Cardiac muscle cell (in vitro differentiated cells and primary cell): ENCODE data around the gene SDK2. TPM values are rescaled to one million over a fixed set of nuclear protein-coding genes. Genes with fewer than 3 reads are reported as not detected.

Experiments
- DNase-seq, 2 donors: peaks; one replicate each; pipeline versions ENCODE4 v3.0.0 to v3.0.0-alpha.2; 2010 to 2017; ENCODE audit warnings: low read depth in 1 of 2, low spot score in 1 of 2
- H3K27ac ChIP-seq: fragments of 200-600 bp; sonication (generic); 2 replicates; pipeline ENCODE4 v1.5.1; 2016
- H3K27me3 ChIP-seq: fragments of 200-600 bp; sonication (generic); 2 replicates; pipeline ENCODE4 v1.6.0; 2016; ENCODE audit warnings: control low read depth
- H3K36me3 ChIP-seq: fragments of 200-600 bp; sonication (generic); 2 replicates; pipeline ENCODE4 v1.5.1; 2016; ENCODE audit warnings: control low read depth
- H3K4me1 ChIP-seq: fragments of 200-600 bp; sonication (generic); 2 replicates; pipeline ENCODE4 v1.8.1; 2017; ENCODE audit warnings: low read depth, mild to moderate bottlenecking, mixed run types
- H3K4me3 ChIP-seq: fragments of 200-600 bp; sonication (generic); 2 replicates; pipeline ENCODE4 v1.5.1; 2016; ENCODE audit warnings: mild to moderate bottlenecking
- H3K9me3 ChIP-seq: fragments of 200-600 bp; sonication (generic); 2 replicates; pipeline ENCODE4 v1.5.1; 2017; ENCODE audit warnings: low read depth, mild to moderate bottlenecking, control low read depth
- CTCF ChIP-seq: IDR thresholded peaks from 2 replicates; pipeline ENCODE4 v1.5.1; 2012; ENCODE audit warnings: low read depth, mild to moderate bottlenecking, low read length
- polyA plus RNA-seq: library from polyadenylated mRNA; unstranded; fragments of >200 nt; fragmentation: Nextera tagmentation; extraction: Ambion mirVana; gene quantifications from 2 replicates; pipeline ENCODE4 v1.2.1, GENCODE V29; 2016
- total RNA-seq: library from RNA; depleted of rRNA; stranded (reverse); fragments of >200 nt; gene quantifications from 2 replicates; pipeline ENCODE4 v1.2.3, GENCODE V29; 2016

SDK2 gene
- total and polyA plus RNA-seq, 2 experiments from 2014 or later, result 11.8 to 46.8 TPM

- TF ChIP-seq CTCF, result no peak
- peak; percentile 19 to 62 for DNase-seq
- H3K4me1 ChIP-seq, result no peaks in the 10 kb centered on the region
Measured at GRCh38 chr17:73401911-73402310, 242.3 kb downstream of the SDK2 start.

DNA sequence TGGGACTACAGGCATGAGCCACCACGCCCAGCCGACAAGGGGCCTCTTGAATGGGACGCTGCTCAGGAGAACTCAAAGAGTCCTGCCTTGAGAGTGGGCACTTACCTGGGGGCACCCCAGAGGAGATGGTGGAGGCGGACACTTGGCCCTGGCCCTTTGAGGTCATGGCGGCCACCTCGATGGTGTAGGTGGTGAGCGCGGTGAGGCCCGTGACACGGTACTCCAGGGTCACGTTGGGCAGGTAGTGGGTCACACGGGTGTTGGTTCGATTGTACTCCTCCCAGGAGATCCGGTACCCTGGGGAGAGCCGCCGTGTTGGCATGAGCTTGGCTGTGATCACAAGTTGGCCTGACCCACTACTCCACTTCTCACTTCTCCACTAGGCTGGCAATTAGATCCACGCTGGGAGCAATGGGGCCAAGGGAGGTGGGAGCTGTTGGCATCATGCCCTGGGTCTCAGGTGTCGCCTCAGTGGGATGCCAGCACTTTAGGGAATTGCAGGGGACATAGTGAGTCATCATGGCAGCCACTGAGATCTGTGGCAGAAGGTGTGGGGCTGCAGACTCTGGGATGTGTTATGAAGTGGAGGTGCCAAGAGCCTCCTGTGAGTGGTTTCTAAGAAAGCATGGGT lies 243.2 kb downstream of the SDK2 start:
- H3K4me3 ChIP-seq, result no peak overlapping the region
- H3K9me3 ChIP-seq, result no peaks in the 10 kb centered on the region
- TF ChIP-seq CTCF, result no peak
- peaks cover 18% of the 10 kb centered on the region for H3K36me3 ChIP-seq
- DNase-seq, result no peak
- H3K4me1 ChIP-seq, result no peaks in the 10 kb centered on the region
- H3K27ac ChIP-seq, result no peak overlapping the region
- no peaks in the 10 kb centered on the region for H3K27me3 ChIP-seq

More at GRCh38 chr17:73401911-73402310, 242.3 kb downstream of the SDK2 start:
- H3K9me3 ChIP-seq, result no peaks in the 10 kb centered on the region
- no peak overlapping the region for H3K4me3 ChIP-seq
- H3K27ac ChIP-seq, result no peak overlapping the region
- no peaks in the 10 kb centered on the region for H3K27me3 ChIP-seq
- peaks cover 18% of the 10 kb centered on the region for H3K36me3 ChIP-seq

DNA sequence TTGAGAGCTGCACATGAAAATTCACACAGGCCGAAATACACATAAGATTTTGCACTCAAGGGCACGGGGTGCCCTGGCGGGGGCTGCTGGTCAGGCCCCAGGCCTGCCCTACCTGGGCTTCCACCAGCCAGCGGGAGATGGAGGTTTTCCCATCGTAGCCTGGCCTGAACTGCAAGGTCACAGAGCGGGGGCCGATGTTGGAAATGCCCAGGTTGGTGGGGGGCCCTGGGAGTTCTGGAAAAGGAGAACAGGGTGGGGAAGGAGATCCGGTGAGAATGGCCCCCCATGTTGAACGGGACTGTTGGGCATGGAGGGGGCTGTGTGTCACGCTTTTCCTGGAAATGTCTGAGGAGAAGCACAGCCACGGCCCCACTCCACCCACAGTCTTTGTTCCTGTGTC lies 245.2 kb downstream of the SDK2 start:
- Histone ChIP-seq H3K27ac (no peak overlapping the region), H3K4me1 (no peaks in the 10 kb centered on the region), H3K27me3 (no peaks in the 10 kb centered on the region), H3K4me3 (no peak overlapping the region), H3K36me3 (peaks cover 15% of the 10 kb centered on the region), H3K9me3 (no peaks in the 10 kb centered on the region)
- no peak for TF ChIP-seq CTCF
- DNase-seq, result no peak

DNA sequence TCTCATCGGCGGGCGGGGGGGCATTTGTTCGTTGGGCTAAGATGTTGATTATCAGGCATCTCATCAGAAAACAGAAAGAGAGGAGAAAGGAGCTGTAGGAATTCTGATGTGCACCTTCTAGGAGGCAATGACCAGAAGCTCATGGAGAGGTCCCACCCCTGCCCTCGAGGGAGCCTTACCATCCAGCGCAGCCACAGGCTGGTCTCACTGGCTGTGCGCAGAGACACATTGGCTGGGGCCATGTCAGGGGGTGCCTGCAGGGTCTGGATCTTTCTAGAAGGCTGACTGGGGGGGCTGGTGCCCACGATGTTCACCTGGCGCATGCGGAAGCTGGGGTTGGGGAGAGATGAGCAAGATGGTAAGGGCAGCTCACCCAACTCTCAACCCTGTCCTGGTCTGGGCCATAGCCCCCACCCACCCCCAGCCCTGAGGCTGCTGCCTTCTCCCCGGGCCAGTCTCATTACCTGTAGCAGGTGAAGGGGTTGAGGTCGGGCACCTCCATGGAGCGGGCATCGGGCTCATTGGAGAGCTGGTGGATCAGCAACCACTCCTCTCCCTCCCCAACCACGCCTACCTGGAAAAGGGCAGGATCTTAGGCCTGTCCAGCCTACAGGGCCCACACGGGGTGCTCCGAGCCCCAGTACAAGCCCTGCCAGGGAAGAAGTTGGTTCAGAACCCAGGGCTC lies 246.2 kb downstream of the SDK2 start:
- peaks cover 10% of the 10 kb centered on the region for H3K36me3 ChIP-seq
- no peaks in the 10 kb centered on the region for H3K27me3 ChIP-seq
- no peaks in the 10 kb centered on the region for H3K9me3 ChIP-seq
- TF ChIP-seq CTCF, result no peak
- no peaks in the 10 kb centered on the region for H3K4me1 ChIP-seq
- H3K4me3 ChIP-seq, result no peak overlapping the region
- no peak overlapping the region for H3K27ac ChIP-seq
- DNase-seq, result no peak

- no peak for TF ChIP-seq CTCF
- Histone ChIP-seq H3K27me3 (no peaks in the 10 kb centered on the region), H3K4me1 (no peaks in the 10 kb centered on the region), H3K4me3 (no peak overlapping the region), H3K36me3 (peaks cover 12% of the 10 kb centered on the region), H3K9me3 (no peaks in the 10 kb centered on the region), H3K27ac (no peak overlapping the region)
- DNase-seq, result no peak
Measured at GRCh38 chr17:73397278-73397826, 246.9 kb downstream of the SDK2 start.
